ENCODE measurements around the gene COBL.

GRCh38 chr7:51290702-51291540, 25.7 kb downstream of the COBL start:
- TF ChIP-seq CTCF (conservative IDR thresholded peaks at IDR 0.05), result no peak
- no peak for TF ChIP-seq EZH2 (IDR thresholded peaks at IDR 0.05; ENCODE audit: low read depth)
